SK-N-MC (cell line): Measurements from ENCODE around the gene YES1.

ENCODE experiments used
- EZH2 ChIP-seq: fragments of 200-600 bp; sonication (generic); IDR thresholded peaks from one replicate; pipeline ENCODE4 v1.6.1; 2017; ENCODE audit warnings: antibody characterized with exemption
- FOXP2 ChIP-seq: optimal IDR thresholded peaks from 2 replicates; pipeline ENCODE3; 2011; ENCODE audit warnings: mild to moderate bottlenecking, moderate library complexity; ENCODE audit not compliant: insufficient read depth; ENCODE audit errors: extremely low read length, control extremely low read depth
- POLR2AphosphoS5 ChIP-seq: IDR thresholded peaks from 2 replicates; pipeline ENCODE4 v1.6.1; 2012; ENCODE audit warnings: mild to moderate bottlenecking, low read depth, low read length, borderline replicate concordance

DNA sequence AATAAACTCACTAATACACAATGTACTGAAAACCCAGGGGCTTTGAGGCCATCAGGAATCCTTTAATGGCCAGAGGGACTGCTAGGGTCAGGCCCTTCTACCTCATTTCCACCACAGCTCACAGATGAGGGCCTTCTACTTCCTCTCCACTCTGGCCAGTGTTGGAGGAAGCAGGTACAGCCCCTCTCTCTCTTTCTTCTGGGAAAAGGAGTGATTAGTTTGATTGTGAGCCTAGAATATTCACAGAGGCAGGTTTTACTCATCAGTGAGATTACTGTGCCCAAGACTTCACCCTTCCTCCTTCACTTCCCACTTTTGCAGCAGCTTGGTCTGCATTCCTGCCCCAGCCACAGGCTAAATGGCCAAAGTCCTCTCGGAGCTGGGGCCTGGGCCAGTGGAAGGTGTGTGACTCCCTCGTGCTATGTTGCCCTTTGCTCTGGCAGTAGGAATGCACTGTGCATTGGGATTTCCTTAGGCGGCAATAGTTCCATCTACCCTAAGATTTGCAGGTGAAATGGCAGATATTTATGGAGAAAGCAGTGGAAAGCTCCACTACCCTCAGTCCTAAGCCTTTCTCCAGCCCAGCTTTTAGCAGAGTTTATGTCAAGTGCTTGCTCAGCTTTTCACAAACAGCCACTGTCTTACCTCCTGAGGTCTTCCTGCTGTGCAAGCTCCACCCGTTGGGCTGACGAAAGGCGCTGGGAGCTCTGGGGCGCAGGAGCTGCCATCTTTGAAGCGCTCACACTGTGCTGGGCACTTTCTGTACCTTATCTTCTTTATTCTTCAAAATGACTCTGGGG is 36.2 kb upstream of the YES1 start:
- TF ChIP-seq POLR2AphosphoS5 (no peak), EZH2 (no peak), FOXP2 (no peak)
